Epithelial cell of prostate (primary cell): Measurements from ENCODE around the gene SIPA1L3.
A peak's percentile ranks its signal among the peaks of the same experiment; 100 is the strongest.

Experiments
- DNase-seq: peaks from one replicate; pipeline ENCODE4 v3.0.0-alpha.2; 2011; ENCODE audit warnings: low read depth, low spot score
- H3K27ac ChIP-seq: fragments of 450-650 bp; 2 replicates; pipeline ENCODE4 v1.5.1; 2017; ENCODE audit warnings: mild to moderate bottlenecking

Gene SIPA1L3

GRCh38 chr19:38081547-38082255 lies 174.7 kb downstream of the SIPA1L3 start:
- no peak for DNase-seq
- H3K27ac ChIP-seq = no peak overlapping the region

DNA sequence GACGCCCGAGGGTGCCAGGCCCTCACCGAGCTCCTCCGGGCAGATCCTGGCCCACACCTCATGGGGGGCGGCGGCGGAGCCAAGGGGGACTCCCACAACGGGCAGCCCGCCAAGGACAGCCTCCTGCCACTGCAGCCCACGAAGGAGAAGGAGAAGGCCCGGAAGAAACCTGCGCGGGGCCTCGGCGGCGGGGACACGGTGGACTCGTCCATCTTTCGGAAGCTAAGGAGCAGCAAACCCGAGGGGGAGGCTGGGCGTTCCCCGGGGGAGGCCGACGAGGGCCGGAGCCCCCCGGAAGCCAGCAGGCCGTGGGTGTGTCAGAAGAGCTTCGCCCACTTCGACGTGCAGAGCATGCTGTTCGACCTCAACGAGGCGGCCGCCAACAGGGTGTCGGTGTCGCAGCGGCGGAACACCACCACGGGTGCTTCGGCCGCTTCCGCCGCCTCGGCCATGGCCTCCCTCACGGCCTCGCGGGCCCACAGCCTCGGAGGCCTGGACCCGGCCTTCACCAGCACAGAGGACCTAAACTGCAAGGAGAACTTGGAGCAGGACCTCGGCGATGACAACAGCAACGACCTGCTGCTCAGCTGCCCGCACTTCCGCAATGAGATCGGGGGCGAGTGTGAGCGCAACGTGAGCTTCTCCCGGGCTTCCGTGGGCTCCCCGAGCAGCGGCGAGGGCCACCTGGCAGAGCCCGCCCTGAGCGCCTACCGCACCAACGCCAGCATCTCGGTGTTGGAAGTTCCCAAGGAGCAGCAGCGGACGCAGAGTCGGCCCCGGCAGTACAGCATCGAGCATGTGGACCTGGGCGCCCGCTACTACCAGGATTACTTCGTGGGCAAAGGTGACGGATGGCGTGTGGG lies 175.5 kb downstream of the SIPA1L3 start:
- DNase-seq = no peak
- no peak overlapping the region for H3K27ac ChIP-seq

DNA sequence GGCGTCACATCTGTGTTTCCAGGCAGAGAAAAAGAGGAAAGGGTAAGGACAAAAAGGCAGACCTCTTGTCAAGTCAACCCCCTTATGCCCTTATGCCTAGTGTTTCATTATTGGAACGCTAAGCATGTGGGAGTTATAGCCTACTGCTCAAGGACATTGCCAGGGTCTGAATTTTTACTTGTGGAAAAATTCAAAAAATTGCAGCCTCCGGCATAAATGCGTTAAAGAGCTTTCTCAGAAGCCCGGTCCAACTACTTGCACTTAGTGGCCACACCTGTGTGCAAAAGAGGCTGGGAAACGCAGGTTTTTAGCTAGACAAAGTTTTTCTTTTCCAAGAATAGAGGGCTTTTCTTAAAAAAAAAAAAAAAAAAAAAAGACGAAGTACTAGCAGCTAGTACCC lies 177.2 kb downstream of the SIPA1L3 start:
- no peak overlapping the region for H3K27ac ChIP-seq
- DNase-seq = no peak

- H3K27ac ChIP-seq = no peak overlapping the region
- DNase-seq = no peak
These were observed 182.4 kb downstream of the SIPA1L3 start for GRCh38 chr19:38089440-38089839.

- DNase-seq = no peak
- H3K27ac ChIP-seq = no peak overlapping the region
These were observed 186.1 kb downstream of the SIPA1L3 start for GRCh38 chr19:38093154-38093553.

GRCh38 chr19:38093587-38093986 lies 186.6 kb downstream of the SIPA1L3 start:
- H3K27ac ChIP-seq = no peak overlapping the region
- no peak for DNase-seq

GRCh38 chr19:38095411-38096308 lies 188.7 kb downstream of the SIPA1L3 start:
- H3K27ac ChIP-seq = peak overlapping the region; percentile 23
- DNase-seq = peak; percentile 6

- H3K27ac ChIP-seq = no peak overlapping the region
- DNase-seq = no peak
These were observed 193.0 kb downstream of the SIPA1L3 start for GRCh38 chr19:38099966-38100365.

DNA sequence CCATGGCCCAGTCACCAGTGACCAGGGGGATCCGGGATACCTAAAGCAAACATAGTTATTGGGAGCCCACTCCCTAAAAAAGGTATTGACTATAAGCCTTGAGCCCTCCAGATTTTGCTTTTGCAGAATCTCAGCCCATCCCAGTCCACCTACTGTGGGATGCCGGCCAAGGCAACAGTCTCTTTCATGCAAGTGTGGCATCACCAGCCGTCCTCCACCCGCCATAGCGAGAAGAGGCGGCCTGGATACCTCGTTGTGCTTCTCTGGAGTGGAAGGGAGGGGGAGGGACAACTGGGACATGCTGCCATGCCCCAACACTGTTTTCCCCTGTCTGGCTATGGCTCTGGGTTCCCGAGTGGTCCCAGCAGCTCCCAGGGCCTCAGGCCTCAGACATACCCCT lies 193.6 kb downstream of the SIPA1L3 start:
- H3K27ac ChIP-seq = no peak overlapping the region
- no peak for DNase-seq

- H3K27ac ChIP-seq = no peak overlapping the region
- DNase-seq = no peak
These were observed 194.7 kb downstream of the SIPA1L3 start for GRCh38 chr19:38101723-38102122.

DNA sequence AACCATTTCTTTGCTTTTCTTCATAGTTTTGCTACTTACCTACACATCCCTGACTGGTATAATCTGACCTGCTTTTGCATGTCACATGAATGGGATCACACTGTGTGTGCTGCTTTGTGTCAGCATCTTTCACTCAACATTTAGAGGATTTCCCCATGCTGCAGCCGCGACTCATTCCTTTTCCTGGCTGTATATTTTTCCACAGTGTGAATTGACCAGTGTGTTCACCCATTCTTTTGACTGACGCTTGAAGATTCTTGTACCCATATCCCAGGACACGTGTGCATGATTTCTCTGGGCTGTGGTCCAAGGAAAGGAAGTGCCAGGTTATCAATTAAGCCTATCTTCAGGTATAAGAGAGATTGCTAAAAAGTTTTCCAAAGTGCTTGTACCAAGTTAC lies 198.6 kb downstream of the SIPA1L3 start:
- no peak for DNase-seq
- H3K27ac ChIP-seq = no peak overlapping the region

DNA sequence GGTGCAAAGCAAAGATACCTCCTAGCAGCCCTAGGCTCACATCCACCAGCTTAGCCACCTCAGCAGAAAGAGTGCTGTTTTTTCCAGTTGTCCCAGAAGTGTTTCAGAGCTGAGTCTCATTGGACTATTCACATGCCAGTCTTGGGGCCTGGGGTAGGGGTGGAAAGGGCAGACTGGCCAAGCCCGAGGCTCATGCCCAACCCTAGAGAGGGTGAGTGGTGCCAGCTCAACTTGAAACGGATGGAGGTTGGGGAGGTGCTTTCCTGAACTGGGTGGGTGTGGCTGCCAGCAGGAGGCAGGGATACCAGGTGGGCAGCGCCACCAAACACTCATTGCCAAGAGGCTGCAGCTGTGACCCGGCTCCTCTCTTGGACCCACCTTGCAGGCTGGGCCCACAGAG lies 200.1 kb downstream of the SIPA1L3 start:
- H3K27ac ChIP-seq = no peak overlapping the region

GRCh38 chr19:38111898-38112297 lies 204.9 kb downstream of the SIPA1L3 start:
- no peak overlapping the region for H3K27ac ChIP-seq
- no peak for DNase-seq

More for the DNA sequence above, 200.1 kb downstream of the SIPA1L3 start:
- no peak for DNase-seq

DNA sequence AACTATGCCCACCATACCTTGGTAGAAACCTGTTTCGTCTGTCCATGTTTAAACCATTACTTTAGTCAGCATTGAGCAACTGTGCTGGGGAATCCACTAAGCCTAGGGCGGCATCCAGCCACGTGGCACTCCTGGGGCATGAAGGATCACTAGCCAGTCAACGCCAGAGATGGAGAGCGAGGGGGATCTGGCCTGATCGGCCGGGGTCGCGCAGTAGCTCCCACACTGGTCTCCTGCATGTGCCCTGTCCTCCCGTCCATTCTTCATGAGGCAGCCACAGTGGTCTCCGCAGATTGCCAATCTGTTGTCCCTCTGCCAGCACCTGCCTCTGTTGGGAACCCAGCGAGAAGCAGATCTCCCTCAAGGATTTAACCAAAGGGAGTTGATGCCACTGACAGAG lies 207.6 kb downstream of the SIPA1L3 start:
- no peak overlapping the region for H3K27ac ChIP-seq
- DNase-seq = no peak

GRCh38 chr19:38115271-38115802 lies 208.3 kb downstream of the SIPA1L3 start:
- no peak overlapping the region for H3K27ac ChIP-seq
- DNase-seq = no peak

DNA sequence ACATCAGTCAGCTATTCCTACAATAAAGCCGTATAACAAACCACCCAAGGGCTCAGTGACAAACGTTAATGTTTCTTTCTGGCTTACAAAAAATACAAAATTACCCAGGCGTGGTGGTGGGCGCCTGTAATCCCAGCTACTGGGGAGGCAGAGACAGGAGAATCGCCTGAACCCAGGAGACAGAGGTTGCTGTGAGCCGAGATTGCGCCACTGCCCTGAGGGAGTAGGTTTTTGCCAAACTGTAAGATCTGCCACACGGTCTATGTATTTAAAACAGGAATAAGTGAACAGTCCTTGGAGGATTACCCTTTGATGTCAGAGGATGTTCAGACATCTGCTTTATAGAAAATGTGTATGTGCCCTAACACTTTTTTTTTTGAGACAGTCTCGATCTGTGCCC lies 211.2 kb downstream of the SIPA1L3 start:
- H3K27ac ChIP-seq = no peak overlapping the region
- no peak for DNase-seq

GRCh38 chr19:38120471-38121025 lies 213.5 kb downstream of the SIPA1L3 start:
- DNase-seq = no peak
- no peak overlapping the region for H3K27ac ChIP-seq

GRCh38 chr19:38122402-38123093 lies 215.5 kb downstream of the SIPA1L3 start:
- DNase-seq = no peak
- no peak overlapping the region for H3K27ac ChIP-seq

- DNase-seq = no peak
- no peak overlapping the region for H3K27ac ChIP-seq
These were observed 218.2 kb downstream of the SIPA1L3 start for GRCh38 chr19:38125238-38125637.
